ENCODE data around the gene NALCN.

DNA sequence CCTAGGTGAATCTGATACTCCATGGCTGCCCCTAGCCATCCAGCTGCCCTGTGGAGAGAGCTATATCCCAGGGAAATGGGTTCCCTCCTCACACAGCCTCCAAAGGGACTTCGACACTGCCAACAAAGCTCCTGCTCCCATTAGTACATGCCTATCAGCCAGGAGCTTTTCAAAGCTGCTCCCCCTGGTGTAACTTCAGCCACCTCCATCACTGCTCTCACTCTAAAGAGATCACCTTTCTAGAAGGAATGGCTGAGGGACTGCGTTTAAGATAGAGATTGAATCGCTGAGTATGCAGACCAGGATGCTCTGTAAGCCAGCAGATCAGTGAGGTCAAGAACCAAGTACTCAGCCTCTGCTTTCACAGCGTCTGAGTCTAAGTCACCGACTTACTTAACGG lies 213.7 kb downstream of the NALCN start:
- TF ChIP-seq GATA2 (IDR thresholded peaks at IDR 0.05; ENCODE audit: low read depth, low read length) (no peak), GATA3 (IDR thresholded peaks at IDR 0.05; ENCODE audit: low read depth, low read length) (no peak)
